ENCODE measurements around the gene GBE1.

The GBE1 gene

GRCh38 chr3:81465510-81466200 lies 295.8 kb downstream of the GBE1 start:
- CTCF ChIA-PET: interaction anchor here (1.3 kb wide), 1 partner anchor 25 kb away, joined by 6 read pairs; no protein-coding TSS in a partner anchor

DNA sequence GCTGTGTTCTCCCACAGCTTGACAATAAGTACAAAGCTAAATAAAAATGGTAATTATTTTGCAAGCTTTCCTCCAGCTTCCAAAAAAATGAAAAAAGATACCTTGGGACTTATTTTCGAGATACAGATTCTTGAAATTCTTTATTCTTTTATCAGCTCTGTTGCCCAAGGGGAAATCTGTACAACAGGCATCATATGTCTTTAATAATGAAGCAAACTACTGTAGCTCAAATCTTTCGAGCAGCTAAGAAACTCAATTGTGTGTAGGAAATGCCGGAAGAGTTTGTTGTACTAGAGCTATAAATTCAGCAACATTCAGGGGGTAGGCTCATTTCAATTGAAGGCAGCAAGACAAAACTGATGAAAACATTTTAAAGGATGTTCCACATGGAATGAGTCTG lies 297.7 kb downstream of the GBE1 start:
- POLR2A ChIA-PET: no interaction called here
- no peak for TF ChIP-seq CTCF (IDR thresholded peaks at IDR 0.05; ENCODE audit: insufficient read depth, low read length, missing control alignments)
- H3K4me3 ChIP-seq (ENCODE audit: low read depth, low read length): no peak overlapping the region
- DNase-seq (ENCODE audit: low read depth, low spot score): no peak
- CTCF ChIA-PET: interaction anchor here (2.1 kb wide), 1 partner anchor 27 kb away, joined by 6 read pairs; no protein-coding TSS in a partner anchor

More at GRCh38 chr3:81465510-81466200, 295.8 kb downstream of the GBE1 start:
- H3K4me3 ChIP-seq (ENCODE audit: low read depth, low read length): no peak overlapping the region
- no peak for DNase-seq (ENCODE audit: low read depth, low spot score)
- POLR2A ChIA-PET: no interaction called here
- TF ChIP-seq CTCF (IDR thresholded peaks at IDR 0.05; ENCODE audit: insufficient read depth, low read length, missing control alignments): no peak

DNA sequence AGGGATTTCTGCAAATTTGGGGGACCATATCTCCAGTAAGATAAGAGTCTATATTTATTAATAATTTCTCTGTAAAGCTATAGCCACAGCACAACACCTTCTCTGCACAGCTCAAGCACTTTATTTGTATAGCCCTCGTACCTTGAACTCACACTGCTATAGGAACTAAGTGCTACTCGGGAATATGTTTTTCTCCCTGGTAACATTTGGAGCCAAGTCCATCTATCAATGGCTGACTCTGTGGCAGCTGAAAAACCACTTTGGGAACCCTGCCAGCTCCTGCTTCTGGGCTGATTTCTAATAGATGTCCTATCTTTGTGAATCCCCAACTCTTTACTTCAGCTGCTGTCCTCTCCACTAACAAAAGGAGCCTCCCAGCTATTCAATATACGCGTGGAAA lies 298.5 kb downstream of the GBE1 start:
- H3K4me3 ChIP-seq (ENCODE audit: low read depth, low read length): no peak overlapping the region
- CTCF ChIA-PET: interaction anchor here (2.1 kb wide), 1 partner anchor 28 kb away, joined by 6 read pairs; no protein-coding TSS in a partner anchor
- POLR2A ChIA-PET: no interaction called here
- DNase-seq (ENCODE audit: low read depth, low spot score): no peak
- TF ChIP-seq CTCF (IDR thresholded peaks at IDR 0.05; ENCODE audit: insufficient read depth, low read length, missing control alignments): no peak

- no peak overlapping the region for H3K4me3 ChIP-seq (ENCODE audit: low read depth, low read length)
- no peak for TF ChIP-seq CTCF (IDR thresholded peaks at IDR 0.05; ENCODE audit: insufficient read depth, low read length, missing control alignments)
- ChIA-PET POLR2A (no interaction called here), CTCF (no interaction called here)
- DNase-seq (ENCODE audit: low read depth, low spot score): no peak
These were observed 301.7 kb downstream of the GBE1 start for GRCh38 chr3:81459733-81460132.

- no peak overlapping the region for H3K4me3 ChIP-seq (ENCODE audit: low read depth, low read length)
- DNase-seq (ENCODE audit: low read depth, low spot score): no peak
- ChIA-PET POLR2A (no interaction called here), CTCF (interaction anchor here (2.0 kb wide), 1 partner anchor 38 kb away, joined by 6 read pairs; no protein-coding TSS in a partner anchor)
- no peak for TF ChIP-seq CTCF (IDR thresholded peaks at IDR 0.05; ENCODE audit: insufficient read depth, low read length, missing control alignments)
These were observed 309.0 kb downstream of the GBE1 start for GRCh38 chr3:81452418-81452817.

DNA sequence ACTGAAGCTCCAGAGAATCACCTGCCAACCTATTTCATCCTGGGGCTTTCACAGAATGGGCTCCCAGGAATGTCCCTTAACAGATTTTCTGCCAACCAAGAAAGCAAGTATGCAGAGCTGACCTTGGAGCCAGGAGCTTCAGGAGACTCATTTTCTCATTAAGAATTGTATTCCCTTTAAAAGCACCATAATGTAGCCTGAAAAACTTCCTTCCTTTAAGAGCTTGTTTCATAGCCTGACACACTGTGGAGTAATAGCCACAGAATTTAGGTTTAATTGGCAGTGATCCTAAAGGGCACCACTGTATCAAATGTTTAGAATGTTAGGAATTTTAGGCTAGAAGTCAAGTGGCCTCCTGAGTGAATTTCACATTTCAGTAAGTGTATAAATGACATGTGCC lies 309.8 kb downstream of the GBE1 start:
- CTCF ChIA-PET: interaction anchor here (1.1 to 1.5 kb wide), 5 partner anchors 15 to 150 kb away, joined by 3 to 4 read pairs (median 4); no protein-coding TSS in a partner anchor
- POLR2A ChIA-PET: no interaction called here
- TF ChIP-seq CTCF (IDR thresholded peaks at IDR 0.05; ENCODE audit: insufficient read depth, low read length, missing control alignments): no peak

More for the DNA sequence above, 309.8 kb downstream of the GBE1 start:
- H3K4me3 ChIP-seq (ENCODE audit: low read depth, low read length): no peak overlapping the region
- no peak for DNase-seq (ENCODE audit: low read depth, low spot score)
